Measurements from ENCODE around the gene LCK. TPM values are rescaled to one million over a fixed set of nuclear protein-coding genes. Genes with fewer than 3 reads are reported as not detected.

LCK gene
- total and polyA plus RNA-seq, 2 donors (not counting 1 experiment from before 2014, with no cell fraction given), result not detected

DNA sequence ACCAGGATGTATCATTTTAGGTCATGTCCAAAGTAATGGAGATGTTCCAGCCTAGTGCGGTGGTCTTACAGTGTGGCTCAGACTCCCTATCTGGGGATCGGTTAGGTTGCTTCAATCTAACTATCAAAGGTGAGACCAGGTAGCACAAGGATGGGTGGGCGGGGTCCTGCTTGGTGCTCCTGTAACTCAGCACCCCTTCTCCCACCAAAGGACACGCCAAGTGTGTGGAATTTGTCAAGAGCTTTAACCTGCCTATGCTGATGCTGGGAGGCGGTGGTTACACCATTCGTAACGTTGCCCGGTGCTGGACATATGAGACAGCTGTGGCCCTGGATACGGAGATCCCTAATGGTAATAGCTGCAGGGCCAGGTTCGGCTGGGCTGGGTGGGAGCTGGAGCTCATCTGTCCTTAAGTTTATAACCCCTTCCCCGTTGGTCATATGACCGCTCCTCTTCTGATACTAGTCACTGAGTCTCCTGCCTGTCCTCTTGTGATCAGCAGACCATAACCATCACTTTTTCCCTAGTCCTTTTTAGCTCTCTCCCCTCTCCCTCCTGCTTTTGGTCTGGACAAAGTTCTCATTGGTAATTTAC is 79.6 kb downstream of the LCK start:
- peaks cover 11% of the 10 kb centered on the region for H3K36me3 ChIP-seq (ENCODE audit: control insufficient read depth, insufficient read depth, low read length)
- H3K9me3 ChIP-seq (ENCODE audit: control insufficient read depth, insufficient read depth, low read depth, low read length), result no peaks in the 10 kb centered on the region
- no peak overlapping the region for H2AFZ ChIP-seq (ENCODE audit: low read length)
- H3K4me1 ChIP-seq (ENCODE audit: control insufficient read depth, extremely low read depth, insufficient read depth, low read length), result peaks cover 2% of the 10 kb centered on the region
- no peaks in the 10 kb centered on the region for H4K20me1 ChIP-seq (ENCODE audit: control insufficient read depth, extremely low read depth, insufficient read depth, low read length)
- TF ChIP-seq EZH2 (IDR thresholded peaks at IDR 0.05; ENCODE audit: low read length, missing control alignments), result no peak
- TF ChIP-seq, protein P1, sequence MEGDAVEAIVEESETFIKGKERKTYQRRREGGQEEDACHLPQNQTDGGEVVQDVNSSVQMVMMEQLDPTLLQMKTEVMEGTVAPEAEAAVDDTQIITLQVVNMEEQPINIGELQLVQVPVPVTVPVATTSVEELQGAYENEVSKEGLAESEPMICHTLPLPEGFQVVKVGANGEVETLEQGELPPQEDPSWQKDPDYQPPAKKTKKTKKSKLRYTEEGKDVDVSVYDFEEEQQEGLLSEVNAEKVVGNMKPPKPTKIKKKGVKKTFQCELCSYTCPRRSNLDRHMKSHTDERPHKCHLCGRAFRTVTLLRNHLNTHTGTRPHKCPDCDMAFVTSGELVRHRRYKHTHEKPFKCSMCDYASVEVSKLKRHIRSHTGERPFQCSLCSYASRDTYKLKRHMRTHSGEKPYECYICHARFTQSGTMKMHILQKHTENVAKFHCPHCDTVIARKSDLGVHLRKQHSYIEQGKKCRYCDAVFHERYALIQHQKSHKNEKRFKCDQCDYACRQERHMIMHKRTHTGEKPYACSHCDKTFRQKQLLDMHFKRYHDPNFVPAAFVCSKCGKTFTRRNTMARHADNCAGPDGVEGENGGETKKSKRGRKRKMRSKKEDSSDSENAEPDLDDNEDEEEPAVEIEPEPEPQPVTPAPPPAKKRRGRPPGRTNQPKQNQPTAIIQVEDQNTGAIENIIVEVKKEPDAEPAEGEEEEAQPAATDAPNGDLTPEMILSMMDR (conservative IDR thresholded peaks at IDR 0.05 in 1 of 2, IDR thresholded peaks at IDR 0.05 in 1 of 2; ENCODE audit: low read depth in 1 of 2, low read length in 2 of 2), result no peak
- H3K27ac ChIP-seq (ENCODE audit: insufficient read depth, low read length), result no peak overlapping the region
- DNase-seq (ENCODE audit: low read depth in 2 of 2), result no peak
- no peak overlapping the region for H3K9ac ChIP-seq (ENCODE audit: insufficient read depth, low read length)
- H3K4me2 ChIP-seq (ENCODE audit: extremely low read depth, insufficient read depth, low read length), result no peak overlapping the region
- H3K27me3 ChIP-seq (ENCODE audit: control insufficient read depth, insufficient read depth, low read length), result no peaks in the 10 kb centered on the region
- H3K79me2 ChIP-seq (ENCODE audit: control insufficient read depth, insufficient read depth, low read length), result peaks cover 5% of the 10 kb centered on the region
- H3K4me3 ChIP-seq (replicated peaks in 1 of 4; ENCODE audit: control extremely low read depth in 1 of 4, insufficient read depth in 1 of 4, low read depth in 3 of 4, low read length in 4 of 4), result no peak overlapping the region

DNA sequence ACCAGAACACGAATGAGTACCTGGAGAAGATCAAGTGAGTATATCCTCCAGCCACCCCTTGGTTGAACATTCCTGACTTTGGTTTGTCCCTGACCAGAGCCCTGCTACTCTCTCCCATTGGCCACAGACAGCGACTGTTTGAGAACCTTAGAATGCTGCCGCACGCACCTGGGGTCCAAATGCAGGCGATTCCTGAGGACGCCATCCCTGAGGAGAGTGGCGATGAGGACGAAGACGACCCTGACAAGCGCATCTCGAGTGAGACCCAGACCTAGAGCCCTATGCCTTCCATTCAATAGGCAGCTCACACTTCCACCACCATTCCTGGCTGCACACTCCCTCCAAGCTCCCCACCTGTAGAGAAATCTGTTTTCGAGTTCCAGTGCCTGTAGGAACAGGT is 80.5 kb downstream of the LCK start:
- Histone ChIP-seq H3K36me3 (ENCODE audit: control insufficient read depth, insufficient read depth, low read length) (peaks cover 11% of the 10 kb centered on the region), H3K9me3 (ENCODE audit: control insufficient read depth, insufficient read depth, low read depth, low read length) (no peaks in the 10 kb centered on the region)

DNA sequence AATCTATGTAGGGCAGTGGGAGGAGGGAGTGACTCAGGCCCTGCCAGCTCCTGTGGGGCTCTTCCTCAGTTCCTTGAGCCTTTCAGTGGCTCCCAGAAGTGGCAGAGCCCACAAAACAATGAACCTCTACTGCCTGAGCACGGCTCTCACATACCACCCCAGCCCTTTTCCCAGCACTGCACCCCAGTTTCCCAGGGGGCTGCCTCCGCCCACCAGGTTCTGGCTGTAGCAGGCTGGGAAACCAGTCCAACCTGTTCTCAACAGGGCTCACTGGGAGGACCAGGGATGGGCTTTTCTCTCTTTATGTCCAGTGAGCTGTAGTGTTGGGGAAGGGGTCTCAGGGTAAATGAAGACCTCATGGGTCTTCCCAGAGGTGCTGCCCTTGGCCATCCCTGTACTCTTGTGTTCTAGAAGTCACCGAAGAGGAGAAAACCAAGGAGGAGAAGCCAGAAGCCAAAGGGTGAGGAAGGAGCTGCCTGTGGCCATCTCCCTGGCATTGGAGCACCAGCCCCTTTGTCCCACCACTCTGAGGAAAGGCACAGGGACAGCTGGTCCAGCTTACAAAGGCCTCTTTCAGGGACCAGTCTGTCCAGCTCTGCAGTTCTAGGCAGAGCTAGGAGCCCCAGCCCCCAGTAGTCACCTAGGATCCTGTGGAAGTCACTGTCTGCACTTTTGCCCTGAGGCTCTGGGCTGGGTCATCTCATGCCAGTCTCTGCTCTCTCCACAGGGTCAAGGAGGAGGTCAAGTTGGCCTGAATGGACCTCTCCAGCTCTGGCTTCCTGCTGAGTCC is 81.4 kb downstream of the LCK start:
- Histone ChIP-seq H4K20me1 (ENCODE audit: control insufficient read depth, extremely low read depth, insufficient read depth, low read length) (no peaks in the 10 kb centered on the region), H3K27me3 (ENCODE audit: control insufficient read depth, insufficient read depth, low read length) (peaks cover 3% of the 10 kb centered on the region), H3K9me3 (ENCODE audit: control insufficient read depth, insufficient read depth, low read depth, low read length) (no peaks in the 10 kb centered on the region), H3K9ac (ENCODE audit: insufficient read depth, low read length) (no peak overlapping the region), H3K4me3 (replicated peaks in 1 of 4; ENCODE audit: control extremely low read depth in 1 of 4, insufficient read depth in 1 of 4, low read depth in 3 of 4, low read length in 4 of 4) (no peak overlapping the region), H3K36me3 (ENCODE audit: control insufficient read depth, insufficient read depth, low read length) (peaks cover 5% of the 10 kb centered on the region), H2AFZ (ENCODE audit: low read length) (no peak overlapping the region), H3K27ac (ENCODE audit: insufficient read depth, low read length) (no peak overlapping the region), H3K4me2 (ENCODE audit: extremely low read depth, insufficient read depth, low read length) (no peak overlapping the region), H3K79me2 (ENCODE audit: control insufficient read depth, insufficient read depth, low read length) (peaks cover 5% of the 10 kb centered on the region), H3K4me1 (ENCODE audit: control insufficient read depth, extremely low read depth, insufficient read depth, low read length) (peaks cover 5% of the 10 kb centered on the region)
- DNase-seq (ENCODE audit: low read depth in 2 of 2), result no peak
- TF ChIP-seq, protein P1 (conservative IDR thresholded peaks at IDR 0.05 in 1 of 2, IDR thresholded peaks at IDR 0.05 in 1 of 2; ENCODE audit: low read depth in 1 of 2, low read length in 2 of 2), result no peak
- no peak for TF ChIP-seq EZH2 (IDR thresholded peaks at IDR 0.05; ENCODE audit: low read length, missing control alignments)

More for the DNA sequence above, 80.5 kb downstream of the LCK start:
- H3K79me2 ChIP-seq (ENCODE audit: control insufficient read depth, insufficient read depth, low read length), result peaks cover 5% of the 10 kb centered on the region
- no peaks in the 10 kb centered on the region for H3K27me3 ChIP-seq (ENCODE audit: control insufficient read depth, insufficient read depth, low read length)
- H3K9ac ChIP-seq (ENCODE audit: insufficient read depth, low read length), result no peak overlapping the region
- peaks cover 2% of the 10 kb centered on the region for H3K4me1 ChIP-seq (ENCODE audit: control insufficient read depth, extremely low read depth, insufficient read depth, low read length)
- DNase-seq (ENCODE audit: low read depth in 2 of 2), result no peak
- no peak overlapping the region for H2AFZ ChIP-seq (ENCODE audit: low read length)
- H3K4me3 ChIP-seq (replicated peaks in 1 of 4; ENCODE audit: control extremely low read depth in 1 of 4, insufficient read depth in 1 of 4, low read depth in 3 of 4, low read length in 4 of 4), result no peak overlapping the region
- H3K27ac ChIP-seq (ENCODE audit: insufficient read depth, low read length), result no peak overlapping the region
- no peak for TF ChIP-seq EZH2 (IDR thresholded peaks at IDR 0.05; ENCODE audit: low read length, missing control alignments)
- TF ChIP-seq, protein P1 (conservative IDR thresholded peaks at IDR 0.05 in 1 of 2, IDR thresholded peaks at IDR 0.05 in 1 of 2; ENCODE audit: low read depth in 1 of 2, low read length in 2 of 2), result no peak
- no peaks in the 10 kb centered on the region for H4K20me1 ChIP-seq (ENCODE audit: control insufficient read depth, extremely low read depth, insufficient read depth, low read length)
- H3K4me2 ChIP-seq (ENCODE audit: extremely low read depth, insufficient read depth, low read length), result no peak overlapping the region

Data from fibroblast of lung (primary cell).